NCI-H2227 (cell line): ENCODE results near the gene MKI67.
A peak's percentile ranks its signal among the peaks of the same experiment; 100 is the strongest.
"Not testable (repeated sequence)": the region's sequence is repeated elsewhere in the genome, so short reads cannot be mapped to it uniquely, and the experiment has no call there.

Source experiments
- DNase-seq: peaks from one replicate; lab custom pipeline; 2025; ENCODE audit not compliant: unreplicated experiment; lab: John Stamatoyannopoulos, UW

The MKI67 gene, protein sequence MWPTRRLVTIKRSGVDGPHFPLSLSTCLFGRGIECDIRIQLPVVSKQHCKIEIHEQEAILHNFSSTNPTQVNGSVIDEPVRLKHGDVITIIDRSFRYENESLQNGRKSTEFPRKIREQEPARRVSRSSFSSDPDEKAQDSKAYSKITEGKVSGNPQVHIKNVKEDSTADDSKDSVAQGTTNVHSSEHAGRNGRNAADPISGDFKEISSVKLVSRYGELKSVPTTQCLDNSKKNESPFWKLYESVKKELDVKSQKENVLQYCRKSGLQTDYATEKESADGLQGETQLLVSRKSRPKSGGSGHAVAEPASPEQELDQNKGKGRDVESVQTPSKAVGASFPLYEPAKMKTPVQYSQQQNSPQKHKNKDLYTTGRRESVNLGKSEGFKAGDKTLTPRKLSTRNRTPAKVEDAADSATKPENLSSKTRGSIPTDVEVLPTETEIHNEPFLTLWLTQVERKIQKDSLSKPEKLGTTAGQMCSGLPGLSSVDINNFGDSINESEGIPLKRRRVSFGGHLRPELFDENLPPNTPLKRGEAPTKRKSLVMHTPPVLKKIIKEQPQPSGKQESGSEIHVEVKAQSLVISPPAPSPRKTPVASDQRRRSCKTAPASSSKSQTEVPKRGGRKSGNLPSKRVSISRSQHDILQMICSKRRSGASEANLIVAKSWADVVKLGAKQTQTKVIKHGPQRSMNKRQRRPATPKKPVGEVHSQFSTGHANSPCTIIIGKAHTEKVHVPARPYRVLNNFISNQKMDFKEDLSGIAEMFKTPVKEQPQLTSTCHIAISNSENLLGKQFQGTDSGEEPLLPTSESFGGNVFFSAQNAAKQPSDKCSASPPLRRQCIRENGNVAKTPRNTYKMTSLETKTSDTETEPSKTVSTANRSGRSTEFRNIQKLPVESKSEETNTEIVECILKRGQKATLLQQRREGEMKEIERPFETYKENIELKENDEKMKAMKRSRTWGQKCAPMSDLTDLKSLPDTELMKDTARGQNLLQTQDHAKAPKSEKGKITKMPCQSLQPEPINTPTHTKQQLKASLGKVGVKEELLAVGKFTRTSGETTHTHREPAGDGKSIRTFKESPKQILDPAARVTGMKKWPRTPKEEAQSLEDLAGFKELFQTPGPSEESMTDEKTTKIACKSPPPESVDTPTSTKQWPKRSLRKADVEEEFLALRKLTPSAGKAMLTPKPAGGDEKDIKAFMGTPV (N-terminal part only)

DNA sequence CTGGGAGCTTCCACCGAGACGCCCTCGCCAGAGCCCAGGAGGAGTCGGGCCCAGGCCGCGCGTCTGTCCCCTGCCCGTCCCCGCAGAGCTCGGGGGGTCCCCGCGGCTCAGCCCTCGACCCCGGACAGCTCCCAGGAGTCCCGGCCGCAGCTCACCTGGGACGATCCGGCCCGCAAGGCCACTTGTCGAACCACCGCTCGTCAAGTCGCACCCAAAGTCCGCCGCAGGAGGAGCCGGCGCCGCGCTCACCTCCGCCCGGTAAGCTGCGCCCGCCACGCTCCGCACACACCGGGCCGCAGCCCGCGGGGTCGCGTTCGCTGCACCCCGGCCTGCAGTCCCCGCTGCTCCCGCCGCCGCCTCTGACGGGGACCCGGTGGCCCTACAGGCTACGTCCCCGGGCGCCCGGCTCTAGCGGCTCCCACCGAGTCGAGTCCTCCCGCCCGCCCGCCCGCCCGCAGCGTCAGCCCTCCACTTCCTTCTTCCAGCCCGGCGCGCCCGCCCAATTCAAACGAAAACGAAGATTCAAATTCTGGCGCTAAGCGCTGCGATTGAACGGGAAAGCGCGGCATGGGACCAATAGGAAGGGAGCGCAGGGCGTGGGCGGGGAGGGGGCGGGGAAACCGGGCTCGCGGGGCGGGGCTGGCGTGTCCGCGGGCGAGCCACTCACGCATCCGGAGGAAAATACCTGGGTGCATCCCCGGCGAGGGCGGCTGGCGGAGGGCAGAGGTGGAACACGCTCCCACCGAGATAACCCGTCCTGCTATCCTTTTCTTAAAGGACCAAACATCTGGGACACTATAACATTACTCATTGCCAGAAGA is at the start of gene MKI67:
TSS of gene MKI67 (minus strand) at position 480 of the 821 bp plus-strand sequence. CDS start 756 bp downstream, outside the sequence.
- peak; percentile 92 for DNase-seq

- no peak for DNase-seq
Measured at GRCh38 chr10:128174581-128175559, 48.6 kb upstream of the MKI67 start.

DNA sequence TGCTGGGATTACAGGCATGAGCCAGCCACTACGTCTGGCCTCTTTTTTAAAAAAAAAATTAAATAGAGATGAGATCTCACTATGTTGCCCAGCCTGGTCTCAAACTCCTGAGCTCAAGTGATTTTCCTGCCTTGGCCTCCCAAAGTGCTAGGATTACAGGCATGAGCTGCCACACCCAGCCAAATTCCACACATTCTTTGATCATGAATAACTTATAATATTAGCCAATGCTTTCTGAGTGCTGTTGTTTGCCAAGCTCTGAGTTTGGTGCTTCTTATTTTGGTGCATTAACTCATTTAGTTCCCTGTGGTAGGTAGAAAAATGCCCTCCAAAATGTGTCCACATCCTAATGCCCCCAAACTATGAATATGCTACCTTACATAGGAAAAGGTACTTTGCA is 47.2 kb upstream of the MKI67 start:
- DNase-seq = no peak

GRCh38 chr10:128172756-128173155 is 46.5 kb upstream of the MKI67 start:
- no peak for DNase-seq

GRCh38 chr10:128169811-128170379 is 43.7 kb upstream of the MKI67 start:
- DNase-seq = no peak

GRCh38 chr10:128167926-128168520 is 41.8 kb upstream of the MKI67 start:
- DNase-seq = no peak

DNA sequence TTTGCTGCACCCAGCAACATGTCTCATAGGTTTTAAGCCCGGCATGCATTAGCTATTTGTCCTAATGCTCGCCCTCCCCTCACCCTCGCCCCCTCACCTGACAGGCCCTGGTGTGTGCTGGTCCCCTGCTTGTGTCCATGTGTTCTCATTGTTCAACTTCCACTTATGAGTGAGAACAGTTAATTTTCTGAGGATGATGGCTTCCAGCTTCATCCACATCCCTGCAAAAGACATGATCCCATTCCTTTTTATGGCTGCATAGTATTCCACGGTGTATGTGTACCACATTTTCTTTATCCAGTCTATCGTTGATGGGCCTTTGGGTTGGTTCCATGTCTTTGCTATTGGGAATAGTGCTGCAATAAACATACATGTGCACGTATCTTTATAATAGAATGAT is 40.9 kb upstream of the MKI67 start:
- not testable (repeated sequence) for DNase-seq

- DNase-seq = no peak
Measured at GRCh38 chr10:128166151-128166550, 39.9 kb upstream of the MKI67 start.

GRCh38 chr10:128165536-128165935 is 39.3 kb upstream of the MKI67 start:
- DNase-seq = no peak

DNA sequence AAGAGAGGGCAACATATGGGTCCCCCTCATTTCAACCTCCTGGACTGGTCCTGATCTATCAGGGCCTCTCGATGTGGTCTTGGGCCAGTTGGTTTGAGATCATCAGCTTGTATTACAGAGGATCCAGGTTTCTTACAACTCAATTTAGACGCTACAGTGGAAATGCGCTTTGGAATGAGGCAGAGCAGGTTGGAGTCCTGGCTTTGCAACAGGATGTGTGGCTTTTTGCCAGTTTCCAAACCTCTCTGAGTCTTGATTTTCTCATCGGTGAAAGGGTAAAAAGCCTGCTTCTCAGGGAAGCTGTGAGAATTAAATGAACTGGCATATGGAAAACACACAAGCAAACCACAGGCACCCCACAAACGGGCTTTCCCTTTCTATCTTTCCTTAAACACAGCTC is 37.5 kb upstream of the MKI67 start:
- no peak for DNase-seq

DNA sequence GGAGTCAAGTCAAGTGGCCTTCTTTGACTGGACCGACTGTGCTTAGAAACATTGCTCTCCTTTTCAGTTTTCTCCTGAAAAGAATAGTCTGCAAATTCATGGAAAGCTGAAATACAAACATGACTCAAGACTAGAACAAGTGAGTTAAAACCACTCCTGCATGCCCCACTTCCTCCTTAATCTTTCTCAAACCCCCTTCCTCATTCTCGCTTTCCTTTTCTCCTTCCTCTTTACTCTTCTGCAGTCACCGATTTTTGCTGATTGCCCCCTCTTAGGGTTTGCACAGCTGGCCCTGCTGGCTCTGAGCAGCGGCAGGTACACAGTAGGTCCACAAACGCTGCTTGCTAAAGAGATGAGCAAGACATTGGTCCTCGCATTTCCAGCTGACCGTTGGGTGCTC is 34.8 kb upstream of the MKI67 start:
- no peak for DNase-seq

- no peak for DNase-seq
Measured at GRCh38 chr10:128160297-128160711, 34.1 kb upstream of the MKI67 start.

DNA sequence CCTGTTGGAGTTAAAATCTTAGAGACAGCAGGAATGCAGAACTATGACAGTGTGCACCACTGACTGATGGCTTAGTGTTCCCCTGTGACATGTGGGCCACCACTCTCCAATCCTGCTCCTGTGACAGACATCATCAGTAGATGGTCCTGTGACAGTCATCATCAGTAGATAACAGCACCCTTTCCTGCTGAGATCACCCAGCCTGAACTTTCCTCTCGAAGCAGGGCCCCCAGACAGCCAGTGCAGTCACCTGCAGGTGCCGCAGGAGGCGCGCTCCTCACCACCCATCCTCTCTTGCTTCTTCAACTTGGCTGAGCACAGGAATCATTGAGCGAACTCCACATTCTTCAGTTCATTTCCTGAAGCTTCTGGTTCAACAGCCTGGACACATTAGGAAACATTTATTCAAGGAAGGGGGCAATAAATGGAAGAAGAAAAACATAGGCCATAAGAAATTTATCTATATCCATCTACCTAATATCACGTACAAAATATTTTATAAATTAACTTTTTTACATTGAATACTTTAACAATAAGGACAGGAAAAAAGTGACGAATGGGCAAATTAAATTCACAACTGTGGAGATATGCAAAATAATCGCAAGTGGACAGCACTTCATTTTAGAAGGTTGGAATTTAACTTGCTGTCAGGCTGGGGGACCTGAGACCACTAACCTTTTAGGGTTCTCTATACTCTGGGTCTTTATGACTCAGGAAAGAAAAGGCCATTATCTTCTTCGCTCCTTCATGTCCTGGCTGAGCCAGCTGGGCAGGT is 32.0 kb upstream of the MKI67 start:
- no peak for DNase-seq

GRCh38 chr10:128156999-128157755 is 31.0 kb upstream of the MKI67 start:
- DNase-seq = no peak

DNA sequence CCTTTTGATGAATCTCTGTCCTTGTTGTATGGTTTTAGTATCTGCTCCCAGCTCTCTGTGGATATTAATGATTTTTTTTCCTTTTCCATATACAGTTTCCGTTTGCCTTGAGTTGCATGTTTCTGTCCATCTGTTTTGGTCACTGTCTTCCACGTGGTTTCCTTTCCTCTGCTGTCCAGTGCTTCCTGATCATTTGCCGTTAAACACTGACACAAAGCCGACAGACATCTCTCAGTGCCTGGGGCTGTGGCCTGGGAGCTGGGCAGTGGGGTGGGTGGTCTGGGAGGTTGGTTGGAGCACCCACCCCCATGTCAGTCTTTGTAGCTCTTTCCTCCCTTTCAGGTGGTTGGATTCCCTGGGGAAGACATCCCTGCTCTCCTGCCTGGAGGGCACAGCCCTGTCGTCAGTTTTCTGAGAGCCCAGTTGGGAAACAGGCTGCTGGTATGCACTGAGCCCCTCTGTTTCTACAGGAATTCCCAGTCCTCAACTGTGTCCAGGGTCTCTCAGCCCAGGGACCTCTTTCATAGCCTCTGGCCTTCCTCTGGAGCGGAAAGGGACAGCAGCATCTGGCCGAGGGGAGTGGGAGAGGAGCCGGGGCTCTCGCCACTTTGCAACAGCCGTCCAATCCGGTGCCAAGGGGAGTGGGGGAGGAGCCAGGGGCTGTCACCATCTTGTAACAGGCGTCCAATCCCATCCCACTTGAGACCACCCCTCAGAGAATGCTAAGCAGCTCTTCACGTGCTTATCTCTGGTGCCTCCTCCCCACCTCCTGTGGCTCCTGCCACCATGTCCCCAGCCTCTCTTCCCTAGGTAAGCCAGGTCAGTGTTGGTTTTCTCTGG is 26.7 kb upstream of the MKI67 start:
- no peak for DNase-seq

- no peak for DNase-seq
Measured at GRCh38 chr10:128151031-128151430, 24.8 kb upstream of the MKI67 start.
